HG03280 (cell line): ENCODE measurements around the gene CEP112.
A peak's percentile ranks its signal among the peaks of the same experiment; 100 is the strongest.

Experiments used
- ATAC-seq: cut with Tn5 transposase; IDR thresholded peaks from one replicate; pipeline ENCODE4 v1.9.1; 2021; ENCODE audit warnings: mild to moderate bottlenecking, moderate library complexity; ENCODE audit not compliant: unreplicated experiment

The CEP112 gene

GRCh38 chr17:65664696-65665095 lies 527.2 kb downstream of the CEP112 start:
- ATAC-seq, result no peak

GRCh38 chr17:65664266-65664665 lies 527.7 kb downstream of the CEP112 start:
- no peak for ATAC-seq

GRCh38 chr17:65662196-65662595 lies 529.7 kb downstream of the CEP112 start:
- ATAC-seq, result no peak

- no peak for ATAC-seq
These were observed 531.0 kb downstream of the CEP112 start for GRCh38 chr17:65660947-65661346.

- no peak for ATAC-seq
These were observed 531.9 kb downstream of the CEP112 start for GRCh38 chr17:65660078-65660477.

- no peak for ATAC-seq
These were observed 532.4 kb downstream of the CEP112 start for GRCh38 chr17:65659512-65659911.

- ATAC-seq, result no peak
These were observed 534.6 kb downstream of the CEP112 start for GRCh38 chr17:65657251-65657828.

GRCh38 chr17:65656390-65657250 lies 535.3 kb downstream of the CEP112 start:
- peak; percentile 66 for ATAC-seq

- no peak for ATAC-seq
These were observed 536.2 kb downstream of the CEP112 start for GRCh38 chr17:65655706-65656105.

- no peak for ATAC-seq
These were observed 547.4 kb downstream of the CEP112 start for GRCh38 chr17:65644545-65644944.

- ATAC-seq, result no peak
These were observed 553.5 kb downstream of the CEP112 start for GRCh38 chr17:65638221-65638975.

- ATAC-seq, result no peak
These were observed 554.1 kb downstream of the CEP112 start for GRCh38 chr17:65637786-65638185.

GRCh38 chr17:65634533-65634932 lies 557.4 kb downstream of the CEP112 start:
- ATAC-seq, result no peak

GRCh38 chr17:65633988-65634387 lies 557.9 kb downstream of the CEP112 start:
- no peak for ATAC-seq

GRCh38 chr17:65633146-65633881 lies 558.6 kb downstream of the CEP112 start:
- no peak for ATAC-seq

GRCh38 chr17:65630502-65630901 lies 561.4 kb downstream of the CEP112 start:
- ATAC-seq, result no peak

- no peak for ATAC-seq
These were observed 562.7 kb downstream of the CEP112 start for GRCh38 chr17:65629234-65629690.

- no peak for ATAC-seq
These were observed 563.3 kb downstream of the CEP112 start for GRCh38 chr17:65628644-65629036.

GRCh38 chr17:65627891-65628643 lies 563.9 kb downstream of the CEP112 start:
- ATAC-seq, result no peak

GRCh38 chr17:65627108-65627507 lies 564.8 kb downstream of the CEP112 start:
- ATAC-seq, result no peak
